ENCODE data around the gene POLR1A.
A peak's percentile ranks its signal among the peaks of the same experiment; 100 is the strongest.

The POLR1A gene

GRCh38 chr2:86105252-86105968 lies at the start of gene POLR1A:
Gene POLR1A, minus strand, starts transcription at chr2:86105886. Its CDS starts 110 bp downstream, at chr2:86105776.
- CTCF ChIA-PET: interaction anchor here (0.8 to 2.8 kb wide), 4 partner anchors 9 to 278 kb away, joined by 4 to 13 read pairs (median 8); no protein-coding TSS in a partner anchor
- POLR2A ChIA-PET: interaction anchor here (0.6 to 0.9 kb wide), 3 partner anchors 69 to 446 kb away, joined by 3 to 4 read pairs (median 3); no protein-coding TSS in a partner anchor
- DNase-seq (ENCODE audit: extremely low spot score): peak; percentile 75
- TF ChIP-seq CTCF (IDR thresholded peaks at IDR 0.05; ENCODE audit: control extremely low read depth, extremely low read depth, low read depth, missing control alignments): no peak

- ChIA-PET CTCF (interaction anchor here (1.2 to 1.9 kb wide), 5 partner anchors 12 to 222 kb away, joined by 3 to 6 read pairs (median 4); no protein-coding TSS in a partner anchor), POLR2A (interaction anchor here (0.5 kb wide), 1 partner anchor 39 kb away, joined by 3 read pairs; no protein-coding TSS in a partner anchor)
Measured at GRCh38 chr2:86150502-86150901, 44.8 kb upstream of the POLR1A start.

GRCh38 chr2:86147793-86148192 lies 42.1 kb upstream of the POLR1A start:
- TF ChIP-seq CTCF (IDR thresholded peaks at IDR 0.05; ENCODE audit: control extremely low read depth, extremely low read depth, low read depth, missing control alignments): no peak
- POLR2A ChIA-PET: no interaction called here
- CTCF ChIA-PET: interaction anchor here (0.9 to 1.5 kb wide), 4 partner anchors 10 to 49 kb away, joined by 3 to 5 read pairs (median 4); no protein-coding TSS in a partner anchor
- no peak for DNase-seq (ENCODE audit: extremely low spot score)

More at GRCh38 chr2:86150502-86150901, 44.8 kb upstream of the POLR1A start:
- no peak for TF ChIP-seq CTCF (IDR thresholded peaks at IDR 0.05; ENCODE audit: control extremely low read depth, extremely low read depth, low read depth, missing control alignments)
- DNase-seq (ENCODE audit: extremely low spot score): no peak

GRCh38 chr2:86143926-86144685 lies 38.4 kb upstream of the POLR1A start:
- DNase-seq (ENCODE audit: extremely low spot score): no peak
- CTCF ChIA-PET: interaction anchor here (1.1 to 1.2 kb wide), 2 partner anchors 16 to 30 kb away, joined by 3 read pairs; no protein-coding TSS in a partner anchor
- no peak for TF ChIP-seq CTCF (IDR thresholded peaks at IDR 0.05; ENCODE audit: control extremely low read depth, extremely low read depth, low read depth, missing control alignments)
- POLR2A ChIA-PET: no interaction called here

- DNase-seq (ENCODE audit: extremely low spot score): no peak
- TF ChIP-seq CTCF (IDR thresholded peaks at IDR 0.05; ENCODE audit: control extremely low read depth, extremely low read depth, low read depth, missing control alignments): no peak
- ChIA-PET POLR2A (no interaction called here), CTCF (interaction anchor here (0.9 to 1.1 kb wide), 2 partner anchors 16 to 17 kb away, joined by 3 read pairs; no protein-coding TSS in a partner anchor)
Measured at GRCh38 chr2:86143307-86143706, 37.6 kb upstream of the POLR1A start.
